GM18499 (cell line): ENCODE results near the gene RAB3B.
A peak's percentile ranks its signal among the peaks of the same experiment; 100 is the strongest.
"Not testable (repeated sequence)": the region's sequence is repeated elsewhere in the genome, so short reads cannot be mapped to it uniquely, and the experiment has no call there.

ENCODE experiments used
- ATAC-seq: cut with Tn5 transposase; IDR thresholded peaks from one replicate; pipeline ENCODE4 v1.9.1; 2021; ENCODE audit warnings: moderate number of reproducible peaks; ENCODE audit not compliant: insufficient read depth, unreplicated experiment

RAB3B gene, protein sequence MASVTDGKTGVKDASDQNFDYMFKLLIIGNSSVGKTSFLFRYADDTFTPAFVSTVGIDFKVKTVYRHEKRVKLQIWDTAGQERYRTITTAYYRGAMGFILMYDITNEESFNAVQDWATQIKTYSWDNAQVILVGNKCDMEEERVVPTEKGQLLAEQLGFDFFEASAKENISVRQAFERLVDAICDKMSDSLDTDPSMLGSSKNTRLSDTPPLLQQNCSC

DNA sequence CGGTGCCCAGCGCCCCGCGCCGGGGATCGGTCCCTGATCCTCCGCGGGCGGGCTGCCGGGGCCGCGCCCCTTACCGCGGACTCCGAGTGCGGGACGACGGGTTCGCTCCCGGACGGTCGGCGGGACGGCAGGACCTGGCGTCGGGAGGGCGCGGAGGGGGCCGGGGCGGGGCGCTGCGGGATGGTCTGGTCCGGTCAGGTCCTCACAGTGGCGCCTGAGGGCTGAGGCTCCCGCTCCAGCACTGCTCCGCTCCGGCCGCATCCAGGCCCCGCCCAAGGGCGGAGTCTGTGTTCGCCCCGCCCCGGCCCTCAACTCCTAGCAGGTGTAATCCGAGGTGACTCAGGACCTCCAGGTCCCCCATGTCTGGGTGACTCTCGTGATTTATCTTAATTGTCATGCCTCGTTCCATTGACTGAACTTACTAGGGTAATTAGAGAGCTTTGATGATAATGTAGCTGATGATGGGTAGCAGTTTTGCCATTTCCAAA lies at the start of gene RAB3B:
Gene RAB3B (minus strand): TSS at position 223 of the 488 bp plus-strand sequence. CDS start 13,583 bp downstream, outside the sequence.
- ATAC-seq = no peak

DNA sequence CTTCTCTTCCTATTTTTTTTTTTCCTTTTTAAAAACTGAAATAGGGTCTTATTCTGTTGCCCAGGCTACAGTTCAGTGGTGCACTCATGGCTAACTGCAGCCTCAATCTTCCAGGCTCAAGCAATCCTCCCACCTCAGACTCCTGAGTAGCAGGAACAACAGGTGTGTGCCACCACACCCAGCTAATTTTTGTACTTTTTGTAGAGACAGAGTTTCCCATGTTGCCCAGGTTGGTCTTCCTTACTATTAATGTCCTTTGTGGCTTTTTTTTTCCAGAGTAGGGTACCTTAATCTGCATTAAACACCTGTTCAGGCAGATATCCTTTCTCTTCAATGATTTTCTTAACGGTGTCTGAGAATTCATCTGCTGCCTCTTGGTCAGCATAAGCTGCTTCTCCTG lies 47.4 kb upstream of the RAB3B start:
- no peak for ATAC-seq

DNA sequence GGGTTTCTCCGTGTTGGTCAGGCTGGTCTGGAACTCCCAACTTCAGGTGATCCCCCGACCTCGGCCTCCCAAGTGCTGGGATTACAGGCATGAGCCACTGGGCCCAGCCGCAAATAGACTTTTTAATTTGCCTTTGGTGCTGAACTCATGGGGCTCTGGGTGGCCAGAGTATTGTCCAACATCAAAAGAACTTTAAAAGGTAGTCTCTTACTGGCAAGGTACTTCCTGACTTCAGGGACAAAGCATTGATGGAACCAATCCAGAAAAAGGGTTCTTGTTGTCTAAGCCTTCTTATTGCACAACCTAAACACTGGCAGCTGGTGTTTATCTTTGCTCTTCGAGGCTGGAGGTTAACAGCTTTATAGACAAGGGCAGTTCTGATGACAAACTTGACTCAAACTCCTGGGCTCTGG lies 46.9 kb upstream of the RAB3B start:
- no peak for ATAC-seq

DNA sequence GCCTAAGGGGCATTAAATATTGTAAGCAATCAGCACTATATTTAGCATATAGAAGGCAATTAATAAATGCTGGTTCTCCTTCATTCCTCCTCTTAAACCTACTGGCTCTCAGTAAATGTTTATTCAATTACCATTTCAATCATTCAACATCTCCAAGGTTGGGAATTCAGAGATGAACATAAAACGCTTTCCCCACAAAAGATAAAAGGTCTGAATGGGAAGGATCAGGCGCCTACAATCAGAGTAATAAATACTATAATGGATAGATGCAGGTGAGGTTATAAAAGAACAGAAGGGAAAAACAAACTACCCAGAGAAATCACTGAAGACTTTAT lies 43.5 kb upstream of the RAB3B start:
- ATAC-seq = no peak

DNA sequence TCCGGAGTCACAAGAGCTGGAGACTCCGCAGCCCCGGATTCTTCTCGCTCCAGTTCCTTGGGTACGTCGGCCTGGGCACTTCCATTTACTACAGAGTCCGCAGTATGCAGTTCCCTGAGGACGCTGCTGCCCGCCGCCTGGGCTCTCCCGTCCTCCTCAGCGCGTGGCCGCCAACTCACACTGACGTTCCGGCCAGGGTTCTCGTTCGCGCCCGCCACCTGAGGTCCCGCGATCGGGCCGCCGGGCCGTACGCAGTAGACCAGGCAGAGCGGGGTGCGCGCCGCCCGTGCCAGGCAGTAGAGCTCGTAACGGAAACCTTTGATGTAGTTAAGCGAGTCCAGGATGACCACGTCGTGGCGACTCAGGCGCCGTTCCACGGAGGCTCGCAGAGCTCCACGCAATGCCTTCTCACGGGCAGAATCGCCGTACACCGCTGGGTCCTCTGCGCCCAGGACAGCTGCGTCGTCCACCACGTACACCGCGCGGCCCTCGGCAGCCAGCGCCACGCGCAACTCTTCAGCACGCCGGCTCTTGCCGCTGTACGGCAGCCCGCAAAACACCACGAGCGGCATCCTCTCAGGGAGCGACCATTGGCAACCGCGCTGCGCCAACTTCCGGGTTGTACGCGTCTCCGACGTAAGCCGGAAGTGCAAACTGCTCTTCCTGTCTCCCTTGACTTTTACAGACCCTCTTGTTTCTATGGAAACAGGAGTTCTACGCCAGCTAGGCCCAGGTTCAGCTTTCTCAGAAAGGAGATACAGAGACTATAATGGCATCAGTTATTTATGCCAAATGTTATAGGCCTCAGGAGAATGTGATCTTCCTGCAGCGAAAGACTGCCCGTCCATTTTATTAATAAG lies 42.9 kb upstream of the RAB3B start, which contains the start of gene KTI12:
Gene KTI12 (minus strand): TSS at position 621 of the 860 bp plus-strand sequence. CDS start 49 bp downstream, at position 572.
- ATAC-seq = peak; percentile 67

DNA sequence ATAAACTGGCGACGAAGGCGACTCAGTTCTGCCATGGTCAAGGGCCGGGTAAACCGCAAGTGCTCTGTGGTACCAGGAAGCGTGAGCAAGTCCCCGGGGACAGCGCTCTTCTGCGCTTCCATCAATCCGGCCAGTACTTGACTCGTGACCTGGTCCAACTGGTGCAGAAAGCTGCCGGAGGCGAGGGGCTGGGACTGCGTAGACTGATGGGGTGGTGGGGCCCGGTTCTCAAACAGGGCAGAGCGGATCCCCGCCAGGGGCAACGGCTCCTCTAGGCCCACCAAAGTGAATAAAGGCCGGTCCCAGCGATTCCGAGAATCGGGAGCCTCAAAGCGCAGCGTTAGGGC lies 42.3 kb upstream of the RAB3B start:
- ATAC-seq = no peak

DNA sequence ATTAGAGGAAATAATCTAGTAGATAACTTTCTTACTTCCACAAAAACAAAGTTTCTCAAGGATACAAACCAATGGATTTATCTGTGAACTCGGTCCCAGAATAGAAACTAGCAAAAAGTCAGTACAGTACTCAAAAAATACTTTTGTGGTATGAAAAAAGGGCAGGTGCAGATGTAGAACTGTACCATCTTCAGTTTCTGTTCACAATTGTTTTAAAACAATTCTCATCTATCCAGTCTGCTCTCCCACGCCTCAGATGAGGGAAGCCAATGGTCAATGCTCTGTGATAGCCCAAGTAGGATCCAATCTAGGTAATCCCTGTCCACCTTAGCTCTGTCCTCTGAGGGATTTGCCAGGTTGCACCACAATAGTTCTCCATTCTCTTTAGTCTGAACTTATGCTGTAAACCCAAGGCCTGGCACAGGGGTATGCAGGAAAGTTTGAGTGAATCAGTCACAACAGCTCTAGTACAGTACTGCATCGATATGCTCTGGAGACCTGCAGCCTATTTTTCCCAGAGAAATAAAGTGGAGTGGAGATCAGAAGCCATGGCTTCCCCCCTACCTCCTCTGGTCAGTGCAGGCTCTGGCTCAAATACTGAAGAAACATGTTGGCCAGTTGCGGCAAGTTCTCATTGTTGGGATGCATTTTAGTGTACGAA lies 41.8 kb upstream of the RAB3B start:
- ATAC-seq = no peak

DNA sequence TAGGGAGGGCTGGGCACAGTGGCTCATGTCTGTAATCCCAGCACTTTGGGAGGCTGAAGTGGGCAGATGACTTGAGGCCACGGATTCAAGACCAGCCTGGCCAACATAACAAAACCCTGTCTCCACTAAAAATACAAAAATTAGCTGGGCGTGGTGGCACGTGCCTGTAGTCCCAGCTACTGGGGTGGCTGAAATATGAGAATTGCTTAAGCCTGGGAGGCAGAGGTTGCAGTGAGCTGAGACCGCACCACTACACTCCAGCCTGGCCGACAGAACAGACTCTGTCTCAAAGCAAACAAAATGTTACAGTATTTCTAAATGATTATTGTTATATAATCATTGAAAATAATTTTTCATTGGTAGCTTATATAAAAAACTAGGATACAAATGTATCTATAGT lies 38.3 kb upstream of the RAB3B start:
- ATAC-seq = not testable (repeated sequence)

DNA sequence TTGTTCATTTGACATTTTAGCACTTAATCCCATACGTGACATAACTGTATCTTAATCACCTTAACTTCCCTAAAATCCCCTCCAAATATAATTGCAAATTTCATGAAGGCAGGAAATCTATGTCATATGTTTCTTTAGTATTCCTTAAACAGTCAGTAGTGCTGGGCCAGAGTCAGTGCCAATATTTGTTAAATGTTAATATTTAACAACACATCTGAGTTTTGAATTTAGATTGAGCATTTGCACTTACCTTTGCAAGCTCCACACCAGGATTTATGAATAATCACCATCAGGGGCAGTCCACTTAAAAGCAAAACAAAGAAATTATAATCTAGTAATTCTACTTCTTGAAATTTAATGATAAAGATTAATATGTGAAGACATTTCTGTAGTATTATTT lies 37.8 kb upstream of the RAB3B start:
- ATAC-seq = no peak

DNA sequence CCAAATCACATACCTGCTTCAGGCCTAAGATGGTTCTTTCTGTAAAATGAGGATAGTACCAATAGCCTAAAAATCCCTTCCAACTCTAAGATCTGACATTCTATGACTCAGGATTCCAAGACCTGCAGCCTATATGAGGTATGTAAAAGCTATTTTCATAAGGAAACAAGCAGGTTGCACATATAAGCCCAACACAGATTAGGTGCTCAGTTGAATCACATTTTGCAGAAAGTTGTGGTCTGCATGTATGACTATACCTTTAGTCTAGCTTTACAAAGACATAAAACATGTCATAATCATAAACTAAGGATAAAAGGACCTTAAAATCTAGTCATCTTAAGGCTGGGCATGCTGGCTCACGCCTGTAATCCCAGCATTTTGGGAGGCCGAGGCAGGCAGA lies 35.8 kb upstream of the RAB3B start:
- no peak for ATAC-seq

DNA sequence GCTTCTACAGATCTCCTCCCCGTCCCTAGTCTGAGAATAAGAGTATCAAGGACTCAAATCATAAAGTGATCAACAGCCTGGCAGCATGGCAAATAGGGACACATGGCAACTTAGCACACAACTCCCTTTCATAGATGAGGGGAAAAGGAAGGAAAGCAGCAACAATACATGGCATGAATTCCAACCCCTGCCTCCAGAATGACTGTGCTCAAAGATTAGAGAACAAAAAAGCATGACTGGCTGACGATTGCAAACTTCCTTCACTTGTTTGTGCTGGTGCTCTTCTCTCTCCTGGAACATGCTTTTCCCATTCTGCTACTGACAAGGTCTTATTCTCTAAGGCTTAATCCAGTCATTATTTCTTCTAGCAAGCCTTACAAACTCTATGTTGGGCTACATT lies 31.6 kb upstream of the RAB3B start:
- ATAC-seq = no peak

DNA sequence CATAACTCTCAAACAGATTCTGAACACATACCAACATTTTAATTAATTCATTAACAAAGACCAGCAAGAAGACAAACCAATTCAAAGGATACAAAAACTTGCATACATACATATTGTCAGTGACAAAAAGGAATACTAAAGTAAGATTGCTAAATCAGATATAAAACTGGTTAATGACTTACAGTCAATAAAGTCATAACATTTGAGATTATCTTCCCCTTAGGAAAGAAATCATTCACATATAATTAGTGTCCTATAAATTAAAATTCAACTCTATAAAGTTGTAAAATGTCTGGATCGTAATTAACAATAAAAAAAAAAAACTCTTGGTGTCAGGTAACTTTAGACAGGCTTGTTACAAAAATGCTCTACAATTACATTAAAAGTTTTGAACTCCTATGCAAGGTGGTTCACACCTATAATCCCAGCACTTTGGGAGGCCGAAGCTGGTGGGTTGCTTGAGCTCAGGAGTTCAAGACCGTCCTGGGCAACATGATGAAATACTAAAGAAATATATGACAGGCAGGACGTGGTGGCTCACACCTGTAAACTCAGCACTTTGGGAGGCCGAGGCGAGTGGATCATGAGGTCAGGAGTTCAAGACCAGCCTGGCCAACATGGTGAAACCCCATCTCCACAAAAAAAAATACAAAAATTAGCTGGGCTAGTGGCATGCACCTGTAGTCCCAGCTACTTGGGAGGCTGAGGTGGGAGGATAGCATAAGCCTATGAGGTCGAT lies 17.7 kb upstream of the RAB3B start:
- no peak for ATAC-seq

DNA sequence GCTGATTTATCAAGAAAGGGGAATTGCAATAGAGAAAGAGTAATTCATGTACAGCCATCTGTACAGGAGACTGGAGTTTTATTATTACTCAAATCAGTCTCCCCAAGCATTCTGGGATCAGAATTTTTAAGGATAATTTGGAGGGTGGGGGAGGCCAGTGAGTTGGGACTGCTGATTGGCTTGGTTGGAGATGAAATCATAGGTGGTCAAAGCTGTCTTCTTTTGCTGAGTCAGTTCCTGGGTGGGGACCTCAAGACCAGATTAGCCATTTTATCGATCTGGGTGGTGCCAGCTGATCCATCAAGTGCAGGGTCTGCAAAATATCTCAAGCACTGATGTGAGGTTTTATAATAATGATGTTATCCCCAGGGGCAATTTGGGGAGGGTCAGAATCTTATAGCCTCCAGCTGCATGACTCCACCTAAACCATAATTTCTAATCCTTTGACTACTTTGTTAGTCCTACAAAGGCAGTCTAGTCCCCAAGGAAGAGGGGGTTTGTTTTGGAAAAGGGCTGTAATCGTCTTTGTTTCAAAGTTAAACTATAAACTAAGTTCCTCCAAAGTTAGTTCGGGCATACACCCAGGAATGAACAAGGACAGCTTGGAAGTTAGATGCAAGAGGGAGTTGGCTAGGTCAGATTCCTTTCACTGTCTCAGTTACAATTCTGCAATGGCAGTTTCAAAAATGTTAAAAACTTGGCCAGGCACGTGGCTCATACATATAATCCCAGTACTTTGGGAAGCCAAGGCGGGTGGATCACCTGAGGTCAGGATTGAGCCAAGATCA lies 16.9 kb upstream of the RAB3B start:
- ATAC-seq = no peak

DNA sequence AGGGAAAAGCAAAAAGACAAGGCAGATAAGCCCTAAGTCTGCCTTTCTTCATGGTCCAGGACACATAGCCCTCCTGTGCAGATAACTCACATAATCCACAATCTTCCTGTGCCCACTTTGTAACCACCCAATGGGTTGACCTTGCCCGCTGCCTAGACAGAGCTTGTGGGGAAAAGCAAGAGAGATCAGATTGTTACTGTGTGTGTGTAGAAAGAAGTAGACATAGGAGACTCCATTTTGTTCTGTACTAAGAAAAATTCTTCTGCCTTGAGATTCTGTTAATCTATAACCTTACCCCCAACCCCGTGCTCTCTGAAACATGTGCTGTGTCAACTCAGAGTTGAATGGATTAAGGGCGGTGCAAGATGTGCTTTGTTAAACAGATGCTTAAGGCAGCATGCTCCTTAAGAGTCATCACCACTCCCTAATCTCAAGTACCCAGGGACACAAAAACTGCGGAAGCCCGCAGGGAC lies 15.6 kb upstream of the RAB3B start:
- not testable (repeated sequence) for ATAC-seq

DNA sequence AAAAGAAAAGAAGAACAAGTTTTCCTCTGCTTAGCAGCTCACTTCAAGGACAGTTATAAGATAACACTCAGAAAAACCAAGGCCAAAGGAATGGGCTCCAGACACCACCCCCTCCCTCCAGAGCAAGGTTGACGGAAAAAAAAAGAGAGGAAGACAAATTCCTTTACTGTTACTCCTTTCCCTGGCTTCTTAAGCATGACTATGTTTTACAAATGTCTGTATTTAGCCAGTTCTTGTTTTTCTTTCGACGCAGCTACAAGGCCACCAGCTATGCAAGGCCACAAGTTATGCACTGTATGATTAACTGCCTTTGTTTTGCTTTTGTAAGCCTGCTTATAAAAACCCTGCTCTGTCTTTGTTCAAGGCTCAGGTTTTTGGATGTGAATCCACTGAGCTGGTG lies 15.0 kb upstream of the RAB3B start:
- not testable (repeated sequence) for ATAC-seq

DNA sequence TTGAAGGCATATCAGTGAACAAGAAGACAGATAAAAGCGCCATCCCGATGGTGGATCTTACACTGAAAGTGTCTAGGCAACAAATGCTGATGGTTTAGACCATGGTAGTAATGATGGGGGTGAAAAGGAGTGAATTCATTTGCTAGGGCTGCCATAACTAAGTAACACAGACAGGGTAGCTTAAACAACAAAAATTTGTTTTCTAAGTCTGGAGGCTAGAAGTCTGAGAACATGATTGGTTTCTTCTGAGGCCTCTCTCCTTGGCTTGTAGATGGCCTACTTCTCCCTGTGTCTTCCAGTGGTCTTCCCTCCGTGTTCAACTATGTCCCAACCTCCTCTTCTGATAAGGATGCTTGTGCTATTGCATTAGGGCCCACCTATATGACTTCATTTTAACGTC lies 13.4 kb upstream of the RAB3B start:
- no peak for ATAC-seq

DNA sequence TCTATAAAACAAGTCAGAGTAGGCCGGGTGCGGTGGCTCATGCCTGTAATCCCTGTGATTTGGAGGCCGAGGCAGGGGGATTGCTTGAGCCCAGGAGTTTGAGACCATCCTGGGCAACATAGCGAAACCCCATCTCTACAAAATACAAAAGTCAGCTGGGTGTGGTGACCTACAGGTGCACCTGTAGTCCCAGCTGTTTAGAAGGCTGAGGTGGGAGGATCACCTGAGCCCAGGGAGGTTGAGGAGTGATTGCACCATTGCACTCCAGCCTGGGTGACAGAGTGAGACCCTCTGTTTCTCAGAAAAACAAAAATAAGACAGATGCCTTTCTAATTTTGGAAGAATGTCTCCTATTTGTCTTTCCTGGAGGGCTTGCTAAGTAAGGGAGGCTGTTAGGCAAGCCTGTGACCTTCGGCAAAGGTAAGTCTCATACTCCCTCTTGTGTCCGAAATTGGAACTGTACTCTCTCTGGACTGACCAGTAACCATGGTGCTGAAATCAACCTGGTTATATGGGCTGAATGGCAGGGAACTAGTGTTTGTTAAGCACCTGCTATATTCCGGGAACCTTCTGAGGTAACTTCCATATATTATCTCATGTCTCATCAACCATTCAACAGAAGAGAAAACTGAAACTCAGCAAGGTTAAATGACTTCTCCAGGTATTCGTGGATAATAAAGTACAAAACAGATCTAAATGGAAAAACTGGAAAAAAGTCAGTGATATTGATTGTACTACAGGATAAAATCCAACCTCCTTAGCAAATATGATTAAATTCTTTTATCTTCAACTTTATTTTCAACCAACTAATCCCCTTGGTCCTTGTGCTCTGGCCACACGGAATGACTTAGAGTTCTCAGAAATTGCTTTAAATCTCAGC lies 11.8 kb upstream of the RAB3B start:
- no peak for ATAC-seq

DNA sequence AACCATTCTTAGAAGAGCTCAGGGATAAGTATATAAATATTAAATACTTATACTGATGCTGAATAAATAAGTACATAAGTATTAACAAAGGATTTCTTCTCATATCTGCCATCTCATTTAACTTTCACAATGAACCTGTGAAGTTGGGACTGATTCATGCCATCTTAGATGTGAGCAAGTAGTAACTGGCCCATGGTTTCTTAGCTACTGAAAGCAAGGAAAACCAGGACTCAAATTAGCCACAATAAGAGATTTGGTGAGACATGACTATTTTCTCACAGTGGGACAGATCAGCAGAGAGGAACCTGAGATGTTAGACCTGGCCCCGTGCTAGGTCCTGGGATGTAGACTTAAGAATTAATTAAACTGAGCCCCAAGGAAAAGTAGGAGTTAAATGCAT lies 8.2 kb upstream of the RAB3B start:
- ATAC-seq = no peak

DNA sequence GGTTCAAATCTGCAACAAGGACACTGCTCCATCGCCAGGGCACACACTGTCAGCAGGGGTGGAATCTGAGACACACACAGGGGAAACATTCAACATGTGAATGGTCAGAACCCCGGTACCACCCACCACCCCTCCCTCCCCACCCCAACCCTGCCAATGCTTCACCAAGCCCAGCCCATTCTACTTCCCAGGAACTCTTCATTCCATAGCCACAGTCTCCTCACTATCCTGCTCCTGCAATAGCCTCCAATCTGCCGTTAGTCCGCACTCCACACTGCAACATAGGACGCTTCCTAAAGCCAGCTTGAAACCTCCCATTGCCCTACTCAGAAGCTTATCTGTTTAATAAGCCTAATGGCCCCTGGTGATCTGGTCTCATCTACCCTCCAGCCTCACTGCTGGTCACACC lies 7.5 kb upstream of the RAB3B start:
- no peak for ATAC-seq
